ENCODE results near the gene INPP5D. TPM values are rescaled to one million over a fixed set of nuclear protein-coding genes. Genes with fewer than 3 reads are reported as not detected.

Gene INPP5D
- 0.99 and 1.3 TPM in 2 replicates for polyA plus RNA-seq (2012; rRNA removed)
- polyA plus RNA-seq (2012; cell fraction: cytosol; rRNA removed): 0.79 and 1.0 TPM in 2 replicates
- 4.6 and 5.4 TPM in 2 replicates for polyA plus RNA-seq (2012; cell fraction: nucleus; rRNA removed)

- Histone ChIP-seq H3K9me3 (no peaks in the 10 kb centered on the region), H3K79me2 (ENCODE audit: insufficient read depth) (no peaks in the 10 kb centered on the region), H3K9me2 (no peaks in the 10 kb centered on the region), H3K9ac (no peak within 1 kb of the TSS), H3K27me3 (ENCODE audit: insufficient read depth) (no peaks in the 10 kb centered on the region), H3K36me3 (replicated peaks in 1 of 2; ENCODE audit: control insufficient read depth in 1 of 2, insufficient read depth in 2 of 2, low read length in 1 of 2) (no peaks in the 10 kb centered on the region), H3K27ac (ENCODE audit: low read depth in 2 of 2, low read length in 1 of 2) (no peak within 1 kb of the TSS), H4K20me1 (ENCODE audit: insufficient read depth) (no peaks in the 10 kb centered on the region), H3K4me1 (ENCODE audit: control insufficient read depth in 1 of 2, insufficient read depth in 2 of 2, low read depth in 1 of 2, low read length in 1 of 2) (peaks cover 0 to 27% of the 10 kb centered on the region in 2 experiments; a peak in 1 of 4 replicates), H2AFZ (ENCODE audit: low read depth) (no peak within 1 kb of the TSS), H3F3A (replicated peaks; ENCODE audit: insufficient read depth) (no peaks in the 10 kb centered on the region), H3K4me3 (ENCODE audit: low read depth in 2 of 2, low read length in 1 of 2) (no peak within 1 kb of the TSS), H3K4me2 (no peak within 1 kb of the TSS)
- POLR2A ChIA-PET: interaction anchor here (0.7 kb wide), 1 partner anchor 27 kb away, joined by 3 read pairs; no protein-coding TSS in a partner anchor
- CTCF ChIA-PET: interaction anchor here (2.0 kb wide), 1 partner anchor 191 kb away, joined by 6 read pairs; the partner anchor contains the start of gene ATG16L1
- 83% methylated on average over 10 of the region's 26 CpGs for WGBS (ENCODE audit: low lambda C conversion rate)
- TF ChIP-seq USF1 (IDR thresholded peaks at IDR 0.05; ENCODE audit: borderline replicate concordance, low read depth) (no peak), CHD2 (IDR thresholded peaks at IDR 0.05; ENCODE audit: low read length, partially characterized antibody) (no peak), GABPA (IDR thresholded peaks at IDR 0.05; ENCODE audit: low read depth) (no peak), NFIC (IDR thresholded peaks at IDR 0.05; ENCODE audit: borderline replicate concordance) (no peak)
- DNase-seq: no peak
Observed at GRCh38 chr2:233059797-233060500, at the start of gene INPP5D. INPP5D (plus strand) TSS chr2:233060342; CDS start chr2:233060479, 137 bp downstream.

DNA sequence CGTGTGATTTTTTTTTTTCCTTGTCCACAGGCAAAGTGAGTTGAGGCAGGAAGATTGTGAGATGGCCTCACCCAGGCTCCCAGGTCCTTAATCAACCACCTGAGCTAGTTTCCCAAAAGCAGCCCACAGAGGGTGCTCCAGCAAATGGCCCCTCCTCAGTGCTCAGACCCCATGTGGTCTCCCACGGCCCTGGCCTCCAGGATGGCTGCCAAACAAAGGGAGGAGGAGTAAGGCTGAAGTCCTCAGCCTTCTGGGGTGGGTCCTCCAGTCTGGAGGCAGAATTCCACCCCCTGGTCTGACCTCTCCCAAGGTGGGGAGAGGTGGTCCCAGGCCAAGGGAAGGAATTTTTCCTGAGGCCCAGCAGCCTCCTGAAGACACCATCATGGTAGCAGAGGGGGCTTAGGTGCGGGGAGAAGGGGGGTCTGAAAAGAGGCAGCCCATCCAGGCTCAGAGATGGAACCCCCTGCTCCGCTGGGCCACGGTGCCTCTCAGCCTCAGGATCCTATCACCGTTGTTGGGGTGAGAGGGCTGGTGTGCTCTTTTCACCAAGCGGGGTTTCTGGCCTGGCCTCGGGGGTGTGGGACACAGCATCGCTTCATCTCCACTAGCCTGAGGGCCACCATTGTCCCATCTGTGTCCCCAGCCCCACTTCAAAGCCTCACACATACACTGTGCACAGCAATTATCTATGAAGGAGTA lies 49.4 kb upstream of the INPP5D start:
- POLR2A ChIA-PET: no interaction called here
- DNase-seq: no peak
- no peaks in the 10 kb centered on the region for H3K79me2 ChIP-seq (ENCODE audit: insufficient read depth)
- no peaks in the 10 kb centered on the region for H3K9me2 ChIP-seq
- no peak overlapping the region for H3K4me3 ChIP-seq (ENCODE audit: low read depth in 2 of 2, low read length in 1 of 2)
- CTCF ChIA-PET: interaction anchor here (1.0 kb wide), 1 partner anchor 29 kb away, joined by 3 read pairs; no protein-coding TSS in a partner anchor
- H3K4me1 ChIP-seq (ENCODE audit: control insufficient read depth in 1 of 2, insufficient read depth in 2 of 2, low read depth in 1 of 2, low read length in 1 of 2): no peaks in the 10 kb centered on the region
- no peak overlapping the region for H3K4me2 ChIP-seq
- no peaks in the 10 kb centered on the region for H3F3A ChIP-seq (replicated peaks; ENCODE audit: insufficient read depth)
- WGBS (ENCODE audit: low lambda C conversion rate): 67% methylated on average over 6 of the region's 9 CpGs
- H3K36me3 ChIP-seq (replicated peaks in 1 of 2; ENCODE audit: control insufficient read depth in 1 of 2, insufficient read depth in 2 of 2, low read length in 1 of 2): no peaks in the 10 kb centered on the region
- no peak overlapping the region for H3K9ac ChIP-seq
- H3K27ac ChIP-seq (ENCODE audit: low read depth in 2 of 2, low read length in 1 of 2): no peak overlapping the region
- H2AFZ ChIP-seq (ENCODE audit: low read depth): no peak overlapping the region
- H3K9me3 ChIP-seq: no peaks in the 10 kb centered on the region
- no peaks in the 10 kb centered on the region for H4K20me1 ChIP-seq (ENCODE audit: insufficient read depth)
- H3K27me3 ChIP-seq (ENCODE audit: insufficient read depth): no peaks in the 10 kb centered on the region
- TF ChIP-seq, protein P1, sequence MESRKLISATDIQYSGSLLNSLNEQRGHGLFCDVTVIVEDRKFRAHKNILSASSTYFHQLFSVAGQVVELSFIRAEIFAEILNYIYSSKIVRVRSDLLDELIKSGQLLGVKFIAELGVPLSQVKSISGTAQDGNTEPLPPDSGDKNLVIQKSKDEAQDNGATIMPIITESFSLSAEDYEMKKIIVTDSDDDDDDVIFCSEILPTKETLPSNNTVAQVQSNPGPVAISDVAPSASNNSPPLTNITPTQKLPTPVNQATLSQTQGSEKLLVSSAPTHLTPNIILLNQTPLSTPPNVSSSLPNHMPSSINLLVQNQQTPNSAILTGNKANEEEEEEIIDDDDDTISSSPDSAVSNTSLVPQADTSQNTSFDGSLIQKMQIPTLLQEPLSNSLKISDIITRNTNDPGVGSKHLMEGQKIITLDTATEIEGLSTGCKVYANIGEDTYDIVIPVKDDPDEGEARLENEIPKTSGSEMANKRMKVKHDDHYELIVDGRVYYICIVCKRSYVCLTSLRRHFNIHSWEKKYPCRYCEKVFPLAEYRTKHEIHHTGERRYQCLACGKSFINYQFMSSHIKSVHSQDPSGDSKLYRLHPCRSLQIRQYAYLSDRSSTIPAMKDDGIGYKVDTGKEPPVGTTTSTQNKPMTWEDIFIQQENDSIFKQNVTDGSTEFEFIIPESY (IDR thresholded peaks at IDR 0.05; ENCODE audit: borderline replicate concordance, low read depth): no peak
- no peak for TF ChIP-seq MEF2A (IDR thresholded peaks at IDR 0.05; ENCODE audit: borderline replicate concordance, low read depth)
- no peak for TF ChIP-seq RFX5 (IDR thresholded peaks at IDR 0.05; ENCODE audit: low read length)
- no peak for TF ChIP-seq GABPA (IDR thresholded peaks at IDR 0.05; ENCODE audit: low read depth)
- TF ChIP-seq SIN3A (IDR thresholded peaks at IDR 0.05; ENCODE audit: borderline replicate concordance, low read depth, low read length): no peak
- no peak for TF ChIP-seq JUND (IDR thresholded peaks at IDR 0.05)
- no peak for TF ChIP-seq TAF1 (IDR thresholded peaks at IDR 0.05; ENCODE audit: borderline replicate concordance, low read depth, low read length)
- no peak for TF ChIP-seq TEAD4 (IDR thresholded peaks at IDR 0.05; ENCODE audit: borderline replicate concordance, insufficient read depth)
- TF ChIP-seq, protein P2, sequence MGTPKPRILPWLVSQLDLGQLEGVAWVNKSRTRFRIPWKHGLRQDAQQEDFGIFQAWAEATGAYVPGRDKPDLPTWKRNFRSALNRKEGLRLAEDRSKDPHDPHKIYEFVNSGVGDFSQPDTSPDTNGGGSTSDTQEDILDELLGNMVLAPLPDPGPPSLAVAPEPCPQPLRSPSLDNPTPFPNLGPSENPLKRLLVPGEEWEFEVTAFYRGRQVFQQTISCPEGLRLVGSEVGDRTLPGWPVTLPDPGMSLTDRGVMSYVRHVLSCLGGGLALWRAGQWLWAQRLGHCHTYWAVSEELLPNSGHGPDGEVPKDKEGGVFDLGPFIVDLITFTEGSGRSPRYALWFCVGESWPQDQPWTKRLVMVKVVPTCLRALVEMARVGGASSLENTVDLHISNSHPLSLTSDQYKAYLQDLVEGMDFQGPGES (IDR thresholded peaks at IDR 0.05; ENCODE audit: low read depth, low read length): no peak
- TF ChIP-seq RCOR1 (IDR thresholded peaks at IDR 0.05; ENCODE audit: low read length): no peak
- no peak for TF ChIP-seq EP300 (IDR thresholded peaks at IDR 0.05; ENCODE audit: borderline replicate concordance in 1 of 2, low read depth in 1 of 2, low read length in 1 of 2)
- TF ChIP-seq ELF1 (IDR thresholded peaks at IDR 0.05): no peak
- no peak for TF ChIP-seq CHD2 (IDR thresholded peaks at IDR 0.05; ENCODE audit: low read length, partially characterized antibody)
- TF ChIP-seq FOXM1 (IDR thresholded peaks at IDR 0.05; ENCODE audit: low read depth): no peak
- no peak for TF ChIP-seq FOXJ3 (CRISPR knock-in tag; IDR thresholded peaks at IDR 0.05)
- TF ChIP-seq SMC3 (IDR thresholded peaks at IDR 0.05; ENCODE audit: low read depth, low read length): no peak
